ENCODE measurements around the gene SAMD10.

Gene SAMD10

GRCh38 chr20:63955827-63956663, 23.4 kb downstream of the SAMD10 start, which contains the start of gene UCKL1:
Gene UCKL1, minus strand, starts transcription at chr20:63956416. Its CDS starts 44 bp downstream, at chr20:63956372.
- FAIRE-seq: peak; percentile 95

- no peak for FAIRE-seq
These were observed 24.1 kb downstream of the SAMD10 start for GRCh38 chr20:63955281-63955826.

GRCh38 chr20:63953764-63954429, 25.5 kb downstream of the SAMD10 start:
- no peak for FAIRE-seq

- FAIRE-seq: no peak
These were observed 26.7 kb downstream of the SAMD10 start for GRCh38 chr20:63952769-63953168.

- no peak for FAIRE-seq
These were observed 27.3 kb downstream of the SAMD10 start for GRCh38 chr20:63952210-63952535.

- FAIRE-seq: no peak
These were observed 27.8 kb downstream of the SAMD10 start for GRCh38 chr20:63951398-63952209.

GRCh38 chr20:63950701-63951397, 28.6 kb downstream of the SAMD10 start:
- no peak for FAIRE-seq

- FAIRE-seq: no peak
These were observed 31.6 kb downstream of the SAMD10 start for GRCh38 chr20:63947638-63948456.

- FAIRE-seq: no peak
These were observed 32.3 kb downstream of the SAMD10 start for GRCh38 chr20:63946986-63947637.

GRCh38 chr20:63945921-63946920, 33.2 kb downstream of the SAMD10 start:
- no peak for FAIRE-seq

- no peak for FAIRE-seq
These were observed 34.3 kb downstream of the SAMD10 start for GRCh38 chr20:63945031-63945658.

- FAIRE-seq: no peak
These were observed 35.1 kb downstream of the SAMD10 start for GRCh38 chr20:63944078-63944941.

- FAIRE-seq: no peak
These were observed 35.7 kb downstream of the SAMD10 start for GRCh38 chr20:63943808-63944077.

GRCh38 chr20:63942969-63943807, 36.3 kb downstream of the SAMD10 start:
- FAIRE-seq: no peak

GRCh38 chr20:63942250-63942951, 37.0 kb downstream of the SAMD10 start:
- no peak for FAIRE-seq

GRCh38 chr20:63941282-63942081, 38.0 kb downstream of the SAMD10 start:
- FAIRE-seq: no peak

All from endometrium (tissue), 2 donors.